ENCODE results near the gene PLD1. TPM values are rescaled to one million over a fixed set of nuclear protein-coding genes. Genes with fewer than 3 reads are reported as not detected.

The PLD1 gene
- total RNA-seq, 6 experiments from 2014 or later, result 13.3 to 29.9 (median 18.5) TPM

DNA sequence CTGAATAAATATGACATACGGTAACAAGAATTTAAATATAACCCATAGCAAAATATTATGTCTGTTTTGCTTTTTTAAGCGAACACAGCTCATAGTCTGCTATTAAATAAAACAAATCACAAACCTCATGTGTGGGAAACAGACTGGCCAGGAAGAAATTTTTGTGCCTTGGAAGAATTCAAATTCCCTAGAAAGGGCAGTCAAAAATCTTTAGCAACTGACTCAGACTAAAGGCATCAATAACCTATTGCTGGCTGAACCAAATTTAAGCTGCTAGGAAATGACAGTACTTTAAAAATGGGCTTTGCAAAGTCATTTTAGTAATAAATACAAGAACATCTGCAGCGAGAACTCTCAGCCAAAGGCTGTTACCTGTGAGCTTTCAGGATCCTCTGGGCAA is 151.4 kb downstream of the PLD1 start:
- WGBS (ENCODE audit: insufficient coverage, low coverage, low lambda C conversion rate, missing lambda C conversion rate), result 96% methylated on average over 3 of the region's 3 CpGs

DNA sequence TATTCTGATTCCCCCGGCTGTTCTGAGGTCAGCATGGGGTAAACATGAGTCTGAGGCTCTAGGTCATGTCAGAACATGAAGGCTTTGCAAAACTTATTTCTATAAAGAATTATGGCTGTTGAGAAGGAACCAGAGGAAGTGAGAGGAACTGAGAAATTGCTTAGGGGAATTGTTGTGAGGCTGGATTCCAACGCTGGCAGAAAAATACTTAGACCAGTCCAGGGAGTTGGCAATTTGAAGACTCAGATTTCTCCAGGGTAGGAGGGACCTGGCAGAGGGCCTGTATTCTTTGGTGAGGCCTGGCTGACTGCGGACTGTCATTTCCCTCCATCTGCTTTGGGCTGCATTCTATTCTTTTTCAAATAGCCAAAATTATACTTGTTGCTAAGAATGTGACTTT is 155.5 kb downstream of the PLD1 start:
- peaks cover 0 to 3% (median 0%) of the 10 kb centered on the region in 4 donors for H3K4me1 ChIP-seq
- 20% methylated on average over 2 of the region's 3 CpGs for WGBS (ENCODE audit: insufficient coverage, low coverage, low lambda C conversion rate, missing lambda C conversion rate)
- peak; percentile 85 to 96 (median 91) for ATAC-seq
- H3K36me3 ChIP-seq, result peaks cover 0 to 35% (median 3%) of the 10 kb centered on the region in 4 donors
- peak in 2 of 3 donors; percentile 65 to 81 for DNase-seq
- intact Hi-C loops (cut with DNase I), result no loop called here
- H3K9me3 ChIP-seq, result no peaks in the 10 kb centered on the region
- H3K4me3 ChIP-seq, result no peak overlapping the region
- no peak for TF ChIP-seq POLR2A (IDR thresholded peaks at IDR 0.05)
- TF ChIP-seq, protein P1, sequence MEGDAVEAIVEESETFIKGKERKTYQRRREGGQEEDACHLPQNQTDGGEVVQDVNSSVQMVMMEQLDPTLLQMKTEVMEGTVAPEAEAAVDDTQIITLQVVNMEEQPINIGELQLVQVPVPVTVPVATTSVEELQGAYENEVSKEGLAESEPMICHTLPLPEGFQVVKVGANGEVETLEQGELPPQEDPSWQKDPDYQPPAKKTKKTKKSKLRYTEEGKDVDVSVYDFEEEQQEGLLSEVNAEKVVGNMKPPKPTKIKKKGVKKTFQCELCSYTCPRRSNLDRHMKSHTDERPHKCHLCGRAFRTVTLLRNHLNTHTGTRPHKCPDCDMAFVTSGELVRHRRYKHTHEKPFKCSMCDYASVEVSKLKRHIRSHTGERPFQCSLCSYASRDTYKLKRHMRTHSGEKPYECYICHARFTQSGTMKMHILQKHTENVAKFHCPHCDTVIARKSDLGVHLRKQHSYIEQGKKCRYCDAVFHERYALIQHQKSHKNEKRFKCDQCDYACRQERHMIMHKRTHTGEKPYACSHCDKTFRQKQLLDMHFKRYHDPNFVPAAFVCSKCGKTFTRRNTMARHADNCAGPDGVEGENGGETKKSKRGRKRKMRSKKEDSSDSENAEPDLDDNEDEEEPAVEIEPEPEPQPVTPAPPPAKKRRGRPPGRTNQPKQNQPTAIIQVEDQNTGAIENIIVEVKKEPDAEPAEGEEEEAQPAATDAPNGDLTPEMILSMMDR (IDR thresholded peaks at IDR 0.05), result no peak
- H3K27me3 ChIP-seq, result no peaks in the 10 kb centered on the region
- H3K27ac ChIP-seq, result peak overlapping the region in 1 of 3 donors; percentile 44

More for the DNA sequence above, 151.4 kb downstream of the PLD1 start:
- intact Hi-C loops (cut with DNase I), result no loop called here
- Histone ChIP-seq H3K36me3 (peaks cover 0 to 52% (median 6%) of the 10 kb centered on the region in 4 donors), H3K4me3 (no peak overlapping the region), H3K27ac (no peak overlapping the region), H3K9me3 (no peaks in the 10 kb centered on the region), H3K4me1 (peaks cover 0 to 3% (median 0%) of the 10 kb centered on the region in 4 donors), H3K27me3 (no peaks in the 10 kb centered on the region)
- DNase-seq (no peak), ATAC-seq (no peak)
- TF ChIP-seq, protein P1 (IDR thresholded peaks at IDR 0.05), result no peak
- no peak for TF ChIP-seq POLR2A (IDR thresholded peaks at IDR 0.05)

DNA sequence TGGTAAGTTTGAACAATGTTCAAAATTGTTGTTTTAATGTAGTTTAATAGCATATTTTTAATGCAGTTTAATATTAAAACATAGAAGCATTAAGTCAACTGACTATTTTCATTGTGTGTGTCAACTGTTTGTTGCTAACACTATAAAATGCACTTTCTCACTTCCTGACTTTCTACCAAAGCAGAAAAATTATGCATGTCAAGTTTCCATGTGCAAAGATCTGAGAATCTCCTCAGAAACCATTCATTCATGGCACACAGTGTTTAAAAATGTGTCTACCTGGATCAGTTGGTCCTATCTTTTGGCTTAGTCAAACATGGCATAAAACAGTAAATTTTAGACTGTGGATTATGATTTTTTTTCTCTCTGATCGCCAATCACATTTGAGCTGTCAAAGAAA is 156.0 kb downstream of the PLD1 start:
- peaks cover 0 to 3% (median 0%) of the 10 kb centered on the region in 4 donors for H3K4me1 ChIP-seq
- intact Hi-C loops (cut with DNase I), result no loop called here
- H3K36me3 ChIP-seq, result peaks cover 0 to 33% (median 2%) of the 10 kb centered on the region in 4 donors
- DNase-seq, result no peak
- peak overlapping the region in 1 of 3 donors; percentile 44 for H3K27ac ChIP-seq
- 100% methylated on average over 1 of the region's 1 CpG for WGBS (ENCODE audit: insufficient coverage, low coverage, low lambda C conversion rate, missing lambda C conversion rate)
- no peaks in the 10 kb centered on the region for H3K9me3 ChIP-seq
- no peak for TF ChIP-seq POLR2A (IDR thresholded peaks at IDR 0.05)
- TF ChIP-seq, protein P1 (IDR thresholded peaks at IDR 0.05), result no peak
- no peak for ATAC-seq
- no peak overlapping the region for H3K4me3 ChIP-seq
- H3K27me3 ChIP-seq, result no peaks in the 10 kb centered on the region

DNA sequence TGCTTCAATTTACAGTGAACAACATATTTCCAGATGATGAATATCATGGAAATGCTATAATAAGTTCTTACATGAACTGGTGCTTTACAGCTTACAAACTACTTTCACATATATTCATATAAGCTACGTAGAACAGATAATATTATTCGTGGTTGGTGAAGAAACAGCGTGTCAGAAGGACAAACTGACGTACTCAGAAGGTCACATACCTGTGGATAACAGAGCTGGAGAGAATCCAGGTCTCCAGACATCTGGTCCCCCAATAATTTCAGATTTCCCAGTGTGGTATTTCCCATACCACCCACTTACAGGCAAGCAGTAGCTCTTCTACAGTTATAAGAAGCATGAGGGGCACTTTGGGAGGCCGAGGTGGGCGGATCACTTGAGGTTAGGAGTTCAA is 156.6 kb downstream of the PLD1 start:
- Histone ChIP-seq H3K27me3 (no peaks in the 10 kb centered on the region), H3K4me1 (peaks cover 0 to 3% (median 0%) of the 10 kb centered on the region in 4 donors), H3K9me3 (no peaks in the 10 kb centered on the region), H3K4me3 (no peak overlapping the region), H3K27ac (peak overlapping the region in 1 of 3 donors; percentile 44), H3K36me3 (peaks cover 0 to 27% (median 0%) of the 10 kb centered on the region in 4 donors)
- 83% methylated on average over 6 of the region's 6 CpGs for WGBS (ENCODE audit: insufficient coverage, low coverage, low lambda C conversion rate, missing lambda C conversion rate)
- no peak for ATAC-seq
- intact Hi-C loops (cut with DNase I), result no loop called here
- no peak for DNase-seq
- TF ChIP-seq POLR2A (IDR thresholded peaks at IDR 0.05), result no peak
- TF ChIP-seq, protein P1 (IDR thresholded peaks at IDR 0.05), result no peak

Measured in right lobe of liver (tissue), 6 donors.